Mesenchymal stem cell (in vitro differentiated cells and primary cell): ENCODE data around the gene CHCHD3.

Source experiments
- DNase-seq: peaks from one replicate; pipeline ENCODE4 v3.0.0-alpha.2; 2013
- H2AFZ ChIP-seq: one replicate; pipeline ENCODE4 v1.6.1; 2013; ENCODE audit warnings: low read depth, mild to moderate bottlenecking, control low read depth, inconsistent platforms, low read length, moderate library complexity
- H2AK5ac ChIP-seq: 2 replicates; pipeline ENCODE4 v1.6.1; 2013; ENCODE audit warnings: low read length, moderate library complexity, mild to moderate bottlenecking, inconsistent platforms; ENCODE audit not compliant: severe bottlenecking
- H2BK120ac ChIP-seq: one replicate; pipeline ENCODE4 v1.6.1; 2013; ENCODE audit warnings: low read depth, mild to moderate bottlenecking, inconsistent platforms, low read length, moderate library complexity
- H2BK12ac ChIP-seq, 2 experiments: one replicate each; pipeline ENCODE4 v1.6.1; 2013; ENCODE audit warnings: inconsistent platforms in 2 of 2, low read length in 2 of 2, mild to moderate bottlenecking in 2 of 2, moderate library complexity in 2 of 2, control low read depth in 1 of 2
- H2BK15ac ChIP-seq: one replicate; pipeline ENCODE4 v1.6.1; 2013; ENCODE audit warnings: mild to moderate bottlenecking, low read depth, inconsistent platforms; ENCODE audit not compliant: poor library complexity, severe bottlenecking
- H2BK5ac ChIP-seq: 2 replicates; pipeline ENCODE4 v1.6.1; 2013; ENCODE audit warnings: low read depth, mild to moderate bottlenecking, low read length, control low read depth, inconsistent platforms; ENCODE audit not compliant: poor library complexity, severe bottlenecking
- H3K14ac ChIP-seq, 2 experiments: one replicate each; pipeline ENCODE4 v1.6.1; 2013; ENCODE audit warnings: inconsistent platforms in 2 of 2, low read length in 2 of 2, control low read depth in 1 of 2, mild to moderate bottlenecking in 1 of 2, moderate library complexity in 1 of 2
- H3K18ac ChIP-seq, 2 experiments: one replicate each; pipeline ENCODE4 v1.6.1; 2013; ENCODE audit warnings: inconsistent platforms in 2 of 2, low read length in 2 of 2, control low read depth in 1 of 2, low read depth in 1 of 2, mild to moderate bottlenecking in 1 of 2
- H3K23ac ChIP-seq, 2 experiments: one replicate each; pipeline ENCODE4 v1.6.1; 2013; ENCODE audit warnings: inconsistent platforms in 2 of 2, low read length in 2 of 2, mild to moderate bottlenecking in 2 of 2, moderate library complexity in 2 of 2, control low read depth in 1 of 2
- H3K27ac ChIP-seq: 2 replicates; pipeline ENCODE4 v1.5.1; 2013; ENCODE audit warnings: mild to moderate bottlenecking, moderate library complexity, low read length, control low read depth, inconsistent platforms; ENCODE audit not compliant: poor library complexity, severe bottlenecking
- H3K27me3 ChIP-seq, 2 experiments: 2 replicates each; pipeline versions ENCODE4 v1.6.1 to v1.7.0; 2013; ENCODE audit warnings: low read length in 2 of 2, mild to moderate bottlenecking in 2 of 2, moderate library complexity in 2 of 2, control low read depth in 1 of 2, inconsistent platforms in 1 of 2; ENCODE audit not compliant: control insufficient read depth in 1 of 2, insufficient read depth in 1 of 2
- H3K36me3 ChIP-seq, 2 experiments: 2 replicates each; pipeline versions ENCODE4 v1.6.1 to v1.7.0; 2013; ENCODE audit warnings: low read length in 2 of 2, control low read depth in 1 of 2, inconsistent platforms in 1 of 2, low read depth in 1 of 2, mild to moderate bottlenecking in 1 of 2; ENCODE audit not compliant: insufficient read depth in 2 of 2, control insufficient read depth in 1 of 2
- H3K4ac ChIP-seq, 2 experiments: one replicate each; pipeline ENCODE4 v1.6.1; 2013; ENCODE audit warnings: inconsistent platforms in 2 of 2, low read length in 2 of 2, mild to moderate bottlenecking in 2 of 2, moderate library complexity in 2 of 2, control low read depth in 1 of 2, low read depth in 1 of 2
- H3K4me1 ChIP-seq: 2 replicates; pipeline ENCODE4 v1.6.1; 2013; ENCODE audit warnings: low read depth, low read length, control low read depth; ENCODE audit not compliant: control insufficient read depth, insufficient read depth
- H3K4me2 ChIP-seq: 2 replicates; pipeline ENCODE4 v1.6.1; 2013; ENCODE audit warnings: low read length, mild to moderate bottlenecking, inconsistent platforms; ENCODE audit not compliant: poor library complexity, severe bottlenecking
- H3K4me3 ChIP-seq, 2 experiments: 2 replicates each; pipeline versions ENCODE4 v1.5.1 to v1.7.0; 2013; ENCODE audit warnings: low read length in 2 of 2, mild to moderate bottlenecking in 2 of 2, control low read depth in 1 of 2, low read depth in 1 of 2; ENCODE audit not compliant: insufficient read depth in 1 of 2
- H3K79me1 ChIP-seq: replicated peaks from 2 replicates; pipeline ENCODE4 v1.6.1; 2013; ENCODE audit warnings: mild to moderate bottlenecking, control low read depth, low read length, inconsistent platforms; ENCODE audit not compliant: poor library complexity, severe bottlenecking
- H3K9ac ChIP-seq: 2 replicates; pipeline ENCODE4 v1.7.0; 2013; ENCODE audit warnings: mild to moderate bottlenecking, low read length, moderate library complexity
- H3K9me3 ChIP-seq: 2 replicates; pipeline ENCODE4 v1.7.0; 2013; ENCODE audit warnings: mild to moderate bottlenecking, low read length; ENCODE audit not compliant: control insufficient read depth
- H4K8ac ChIP-seq: one replicate; pipeline ENCODE4 v1.6.1; 2013; ENCODE audit warnings: inconsistent platforms, mild to moderate bottlenecking, low read length, moderate library complexity
- H4K91ac ChIP-seq: one replicate; pipeline ENCODE4 v1.6.1; 2013; ENCODE audit warnings: mild to moderate bottlenecking, low read length, inconsistent platforms
- WGBS: methylation state at CpG from one replicate; pipeline ENCODE4 v1.1.7; 2013; ENCODE audit warnings: mixed read lengths; 5-methylcytosine and 5-hydroxymethylcytosine counted together

CHCHD3 gene

DNA sequence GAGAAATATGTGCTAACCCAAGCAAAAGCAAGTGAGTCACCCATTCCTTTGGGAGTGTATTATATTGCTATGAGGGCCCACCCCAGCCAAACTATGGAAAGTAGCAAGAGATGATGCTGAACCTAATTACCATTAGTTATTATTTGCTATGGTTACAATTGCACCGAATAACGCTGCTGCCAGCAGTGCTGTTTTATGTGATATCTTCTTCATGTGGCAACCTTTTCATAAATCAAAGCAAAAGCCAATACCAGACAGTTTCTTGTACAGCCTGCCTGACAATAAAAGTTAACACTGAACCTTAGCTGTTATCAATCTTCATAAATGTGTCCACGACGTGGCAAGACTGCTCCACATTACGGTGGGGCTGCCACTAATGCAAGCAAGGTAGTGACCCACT lies 263.9 kb downstream of the CHCHD3 start:
- 81% methylated on average over 5 of the region's 5 CpGs for WGBS
- Histone ChIP-seq H2AFZ (no peak overlapping the region), H2BK5ac (no peak overlapping the region)

DNA sequence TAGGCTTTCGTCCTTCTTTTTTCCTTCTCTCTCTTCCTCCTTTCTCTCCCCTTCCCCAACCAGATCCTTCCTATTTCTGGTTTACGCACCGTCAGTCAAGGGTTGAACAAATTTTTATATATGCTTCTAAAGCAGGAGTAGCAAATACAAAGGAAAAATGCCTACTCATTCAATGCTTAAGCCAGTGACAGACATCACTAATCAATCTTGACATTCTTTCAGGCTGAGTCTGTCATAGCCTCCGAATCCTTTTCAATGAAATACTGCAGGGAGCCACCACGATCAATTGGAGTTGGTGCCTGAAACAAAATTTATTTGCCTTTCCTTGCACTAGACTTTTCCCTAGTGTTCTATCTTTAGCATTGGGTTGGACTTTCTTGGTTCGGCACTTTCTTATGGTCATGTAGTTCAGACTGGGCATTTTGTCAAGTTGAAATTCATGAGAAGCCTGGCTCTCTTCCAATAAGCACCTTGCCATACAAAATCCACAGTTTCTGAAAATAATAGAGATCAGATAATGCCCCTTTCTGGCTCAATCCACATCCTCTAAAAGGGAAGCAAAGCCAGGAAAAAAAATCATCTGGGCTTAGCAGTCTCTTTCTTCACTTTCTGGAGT lies 266.1 kb downstream of the CHCHD3 start:
- H3K4me3 ChIP-seq = no peak overlapping the region
- no peak overlapping the region for H2AFZ ChIP-seq
- no peak overlapping the region for H3K23ac ChIP-seq
- no peak overlapping the region for H2BK120ac ChIP-seq
- no peak overlapping the region for H3K4ac ChIP-seq
- no peak overlapping the region for H3K18ac ChIP-seq
- no peaks in the 10 kb centered on the region for H3K9me3 ChIP-seq
- no peak overlapping the region for H3K27ac ChIP-seq
- no peak for DNase-seq
- H3K9ac ChIP-seq = no peak overlapping the region
- 97% methylated on average over 5 of the region's 6 CpGs for WGBS
- no peak overlapping the region for H3K4me2 ChIP-seq
- no peaks in the 10 kb centered on the region for H3K4me1 ChIP-seq
- peaks cover 6% of the 10 kb centered on the region for H3K79me1 ChIP-seq
- H2AK5ac ChIP-seq = no peak overlapping the region
- H4K8ac ChIP-seq = no peak overlapping the region
- H3K14ac ChIP-seq = no peak overlapping the region
- peaks cover 0 to 2% of the 10 kb centered on the region in 2 experiments for H3K36me3 ChIP-seq
- H3K27me3 ChIP-seq = no peaks in the 10 kb centered on the region
- H2BK15ac ChIP-seq = no peak overlapping the region
- no peak overlapping the region for H4K91ac ChIP-seq
- no peak overlapping the region for H2BK5ac ChIP-seq
- H2BK12ac ChIP-seq = no peak overlapping the region

More for the DNA sequence above, 263.9 kb downstream of the CHCHD3 start:
- Histone ChIP-seq H3K23ac (no peak overlapping the region), H2BK12ac (no peak overlapping the region), H4K8ac (no peak overlapping the region), H3K4me3 (no peak overlapping the region), H3K27me3 (no peaks in the 10 kb centered on the region), H3K9ac (peak overlapping the region; percentile 27), H3K36me3 (no peaks in the 10 kb centered on the region), H2BK15ac (no peak overlapping the region), H3K27ac (no peak overlapping the region), H2BK120ac (no peak overlapping the region), H4K91ac (no peak overlapping the region), H2AK5ac (no peak overlapping the region), H3K9me3 (no peaks in the 10 kb centered on the region), H3K4me2 (no peak overlapping the region), H3K4me1 (no peaks in the 10 kb centered on the region), H3K14ac (no peak overlapping the region), H3K18ac (no peak overlapping the region), H3K4ac (no peak overlapping the region), H3K79me1 (peaks cover 4% of the 10 kb centered on the region)
- DNase-seq = peak; percentile 7

DNA sequence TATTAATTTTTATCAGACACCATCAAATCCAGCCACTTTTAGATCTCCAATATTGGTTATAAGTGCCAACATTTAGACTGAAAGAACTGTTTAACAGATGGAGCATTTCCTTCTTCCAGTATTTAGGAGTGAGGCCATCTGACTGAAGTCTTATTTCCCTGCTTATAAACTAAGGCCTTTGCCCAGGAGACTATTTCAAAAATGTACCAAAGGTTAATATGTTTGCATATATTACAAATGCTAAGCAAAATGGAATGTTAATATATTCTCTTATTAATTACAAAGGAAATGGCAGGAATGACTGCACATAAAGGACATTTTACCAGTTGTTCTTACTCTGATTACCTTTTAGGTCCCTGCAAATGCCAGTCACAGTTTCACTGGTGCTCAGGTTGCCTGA lies 266.8 kb downstream of the CHCHD3 start:
- Histone ChIP-seq H3K36me3 (peaks cover 0 to 2% of the 10 kb centered on the region in 2 experiments), H3K27me3 (no peaks in the 10 kb centered on the region), H2AFZ (no peak overlapping the region), H2BK12ac (no peak overlapping the region), H2BK5ac (no peak overlapping the region), H3K79me1 (peaks cover 6% of the 10 kb centered on the region), H3K4me3 (no peak overlapping the region), H3K14ac (no peak overlapping the region), H4K91ac (no peak overlapping the region), H3K4me1 (no peaks in the 10 kb centered on the region), H3K27ac (no peak overlapping the region), H2BK120ac (no peak overlapping the region), H2AK5ac (no peak overlapping the region), H3K9me3 (no peaks in the 10 kb centered on the region), H4K8ac (no peak overlapping the region), H3K4ac (no peak overlapping the region), H3K18ac (no peak overlapping the region), H3K4me2 (no peak overlapping the region), H2BK15ac (no peak overlapping the region), H3K9ac (no peak overlapping the region), H3K23ac (no peak overlapping the region)
- no peak for DNase-seq

DNA sequence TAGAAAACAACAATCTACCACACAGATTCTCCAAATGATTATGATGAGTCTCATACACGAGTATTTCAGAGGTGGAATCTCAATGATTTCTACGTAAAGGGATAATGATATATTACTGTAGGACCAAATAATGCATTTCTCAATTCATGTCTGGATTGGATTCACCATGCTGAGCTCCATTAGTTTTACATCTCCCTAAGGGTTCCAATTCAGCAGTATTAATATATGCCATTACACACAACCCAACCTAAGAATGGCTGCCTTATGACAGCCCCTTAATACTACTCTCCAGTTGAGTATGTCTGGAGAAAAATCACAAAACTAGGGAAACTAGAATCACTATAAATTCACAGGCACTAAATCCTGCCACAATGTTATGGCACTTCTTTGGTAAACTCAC lies 271.3 kb downstream of the CHCHD3 start:
- WGBS = no CpG with 5 or more reads among the region's 2 CpGs
- H3K27me3 ChIP-seq = no peaks in the 10 kb centered on the region

More for the DNA sequence above, 271.3 kb downstream of the CHCHD3 start:
- Histone ChIP-seq H2AK5ac (no peak overlapping the region), H3K14ac (no peak overlapping the region), H3K4me2 (no peak overlapping the region), H3K18ac (no peak overlapping the region), H3K4me3 (no peak overlapping the region), H2BK120ac (no peak overlapping the region), H3K79me1 (peaks cover 10% of the 10 kb centered on the region), H2BK5ac (no peak overlapping the region), H3K27ac (no peak overlapping the region), H2BK15ac (no peak overlapping the region), H3K9ac (no peak overlapping the region), H3K23ac (no peak overlapping the region), H3K9me3 (no peaks in the 10 kb centered on the region), H2BK12ac (no peak overlapping the region), H3K4me1 (peaks cover 4% of the 10 kb centered on the region), H3K4ac (no peak overlapping the region), H3K36me3 (peaks cover 2% of the 10 kb centered on the region in 2 experiments), H4K8ac (no peak overlapping the region), H2AFZ (no peak overlapping the region), H4K91ac (no peak overlapping the region)
- no peak for DNase-seq
